ENCODE results near the gene USP46. TPM values are rescaled to one million over a fixed set of nuclear protein-coding genes. Genes with fewer than 3 reads are reported as not detected.
A peak's percentile ranks its signal among the peaks of the same experiment; 100 is the strongest.

USP46 gene
- total RNA-seq, 1 experiment from 2014 or later = 16.8 TPM

DNA sequence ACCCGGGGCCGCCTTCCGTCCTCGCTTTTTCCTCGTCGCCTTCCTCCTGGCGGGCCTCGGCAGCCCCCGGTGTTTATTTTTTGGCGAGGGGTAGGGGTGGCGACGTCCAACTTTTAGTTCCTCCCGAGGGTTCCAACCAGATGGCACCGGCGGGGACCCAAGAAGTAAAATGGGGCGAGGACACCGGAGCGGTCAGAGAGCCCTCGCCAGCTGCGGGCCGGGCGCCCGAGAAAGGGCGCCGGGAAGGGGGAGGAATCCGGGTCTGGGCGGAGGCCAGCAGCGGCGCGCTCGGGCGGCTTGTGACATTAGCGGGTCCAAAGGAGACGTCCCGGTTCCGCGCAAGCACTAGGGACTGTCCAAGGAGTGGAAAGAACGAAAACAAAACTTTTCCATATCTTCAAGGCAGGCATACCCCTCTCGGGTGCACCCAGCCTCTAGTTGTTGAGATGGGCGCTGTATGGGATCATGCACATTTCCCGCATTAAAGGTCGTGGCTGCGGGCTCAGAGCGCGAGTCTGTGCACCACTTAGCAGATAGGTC is 691 bp upstream of the USP46 start:
- no peaks in the 10 kb centered on the region for H3K9me3 Mint-ChIP-seq (ENCODE audit: unreplicated experiment)
- peak overlapping the region; percentile 77 for H3K4me3 Mint-ChIP-seq (ENCODE audit: unreplicated experiment)
- intact Hi-C loops (cut with micrococcal nuclease) = loop anchor here (1.0 to 10.0 kb wide), 2 partner anchors 53 to 175 kb away; no protein-coding TSS in a partner anchor
- peaks cover 21% of the 10 kb centered on the region for H3K36me3 Mint-ChIP-seq (ENCODE audit: insufficient read depth, unreplicated experiment)
- DNase-seq (ENCODE audit: unreplicated experiment) = peak; percentile 28
- H3K27ac Mint-ChIP-seq (ENCODE audit: low read depth, unreplicated experiment) = peak overlapping the region; percentile 26
- POLR2A ChIA-PET = interaction anchor here (0.6 to 6.0 kb wide), 8 partner anchors 17 to 248 kb away, joined by 3 to 61 read pairs (median 4); no protein-coding TSS in a partner anchor
- H3K4me1 Mint-ChIP-seq (ENCODE audit: insufficient read depth, unreplicated experiment) = peaks cover 34% of the 10 kb centered on the region
- no peaks in the 10 kb centered on the region for H3K27me3 Mint-ChIP-seq (ENCODE audit: insufficient read depth, unreplicated experiment)
- TSS peak; percentile 55 for BruUV-seq (replicated peaks)
- TF ChIP-seq, protein P1, sequence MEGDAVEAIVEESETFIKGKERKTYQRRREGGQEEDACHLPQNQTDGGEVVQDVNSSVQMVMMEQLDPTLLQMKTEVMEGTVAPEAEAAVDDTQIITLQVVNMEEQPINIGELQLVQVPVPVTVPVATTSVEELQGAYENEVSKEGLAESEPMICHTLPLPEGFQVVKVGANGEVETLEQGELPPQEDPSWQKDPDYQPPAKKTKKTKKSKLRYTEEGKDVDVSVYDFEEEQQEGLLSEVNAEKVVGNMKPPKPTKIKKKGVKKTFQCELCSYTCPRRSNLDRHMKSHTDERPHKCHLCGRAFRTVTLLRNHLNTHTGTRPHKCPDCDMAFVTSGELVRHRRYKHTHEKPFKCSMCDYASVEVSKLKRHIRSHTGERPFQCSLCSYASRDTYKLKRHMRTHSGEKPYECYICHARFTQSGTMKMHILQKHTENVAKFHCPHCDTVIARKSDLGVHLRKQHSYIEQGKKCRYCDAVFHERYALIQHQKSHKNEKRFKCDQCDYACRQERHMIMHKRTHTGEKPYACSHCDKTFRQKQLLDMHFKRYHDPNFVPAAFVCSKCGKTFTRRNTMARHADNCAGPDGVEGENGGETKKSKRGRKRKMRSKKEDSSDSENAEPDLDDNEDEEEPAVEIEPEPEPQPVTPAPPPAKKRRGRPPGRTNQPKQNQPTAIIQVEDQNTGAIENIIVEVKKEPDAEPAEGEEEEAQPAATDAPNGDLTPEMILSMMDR (IDR thresholded peaks at IDR 0.05; ENCODE audit: unreplicated experiment) = no peak
- CTCF ChIA-PET = interaction anchor here (0.6 to 3.6 kb wide), 2 partner anchors 16 to 26 kb away, joined by 3 to 24 read pairs; no protein-coding TSS in a partner anchor

DNA sequence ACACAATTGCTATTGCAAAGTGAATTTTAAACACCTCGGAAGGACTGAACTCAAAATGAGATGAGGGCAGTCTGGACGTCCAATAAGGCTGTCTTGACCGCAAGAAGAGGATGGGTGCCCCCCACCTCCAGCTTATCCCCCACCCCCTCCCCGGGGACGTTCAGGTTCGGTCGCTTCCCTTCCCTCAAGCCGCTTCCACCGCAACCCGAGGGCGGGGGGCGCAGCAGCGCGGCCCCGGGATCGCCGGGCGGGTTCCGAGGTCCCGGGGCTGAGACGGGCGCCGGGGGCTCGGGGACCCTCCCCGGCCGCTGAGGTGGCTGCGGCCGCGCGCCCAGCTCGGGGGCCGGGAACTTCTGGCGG is 480 bp downstream of the USP46 start:
- ChIA-PET CTCF (interaction anchor here (0.7 to 3.6 kb wide), 5 partner anchors 10 to 622 kb away, joined by 3 to 24 read pairs (median 11); no protein-coding TSS in a partner anchor), POLR2A (interaction anchor here (1.0 to 6.0 kb wide), 9 partner anchors 10 to 883 kb away, joined by 3 to 61 read pairs (median 6); no protein-coding TSS in a partner anchor)
- Mint-ChIP-seq H3K9me3 (ENCODE audit: unreplicated experiment) (no peaks in the 10 kb centered on the region), H3K36me3 (ENCODE audit: insufficient read depth, unreplicated experiment) (peaks cover 21% of the 10 kb centered on the region), H3K27me3 (ENCODE audit: insufficient read depth, unreplicated experiment) (no peaks in the 10 kb centered on the region), H3K4me3 (ENCODE audit: unreplicated experiment) (peak overlapping the region; percentile 77), H3K4me1 (ENCODE audit: insufficient read depth, unreplicated experiment) (peaks cover 34% of the 10 kb centered on the region), H3K27ac (ENCODE audit: low read depth, unreplicated experiment) (no peak overlapping the region)
- intact Hi-C loops (cut with micrococcal nuclease) = loop anchor here (10.0 kb wide), 1 partner anchor 176 kb away; no protein-coding TSS in a partner anchor
- DNase-seq (ENCODE audit: unreplicated experiment) = no peak
- TF ChIP-seq, protein P1 (IDR thresholded peaks at IDR 0.05; ENCODE audit: unreplicated experiment) = no peak
- TSS peak; percentile 15 for BruUV-seq (replicated peaks)

DNA sequence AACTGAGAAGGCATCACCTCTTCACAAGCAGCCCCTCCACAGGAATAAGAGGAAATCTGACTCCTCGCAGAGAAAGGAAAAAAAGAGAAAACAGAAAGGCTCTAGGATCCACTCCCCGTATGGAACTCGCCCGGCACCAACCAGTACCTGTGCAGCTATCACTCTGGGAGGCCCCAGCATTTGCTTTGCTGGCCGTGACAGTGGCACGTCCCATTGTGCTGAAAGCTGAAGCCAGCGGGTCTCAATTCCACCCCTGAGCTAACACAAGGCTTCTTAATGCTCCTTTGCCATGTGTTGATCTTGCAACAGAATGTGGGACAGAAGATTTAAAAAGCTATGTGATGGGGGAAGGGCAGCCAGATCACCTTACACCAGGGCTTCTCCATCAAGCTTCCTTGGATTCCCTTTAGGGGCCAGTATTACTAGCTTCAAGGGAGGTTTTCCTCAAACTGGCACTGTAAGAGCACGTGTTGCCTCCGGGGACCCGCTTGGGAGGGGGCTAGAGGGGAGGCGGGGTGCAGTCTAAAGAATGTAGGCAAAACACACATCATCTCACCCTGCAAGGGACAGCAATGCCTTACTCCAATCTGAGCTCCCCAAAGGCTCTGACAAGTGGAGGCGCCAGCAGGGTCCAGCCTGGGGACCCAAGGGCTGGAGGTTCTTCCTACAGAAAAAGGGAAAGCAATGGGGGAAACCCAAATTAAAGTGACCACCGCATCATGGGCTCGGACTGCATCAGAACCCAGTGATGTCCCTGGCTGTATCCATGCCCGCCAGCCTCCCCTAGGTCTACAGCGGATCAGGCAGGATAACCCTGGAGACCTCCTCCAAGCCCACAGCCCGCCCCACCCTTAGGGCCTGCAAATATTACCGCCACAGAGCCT is 1.2 kb downstream of the USP46 start:
- Mint-ChIP-seq H3K9me3 (ENCODE audit: unreplicated experiment) (no peaks in the 10 kb centered on the region), H3K4me3 (ENCODE audit: unreplicated experiment) (peak overlapping the region; percentile 77), H3K27me3 (ENCODE audit: insufficient read depth, unreplicated experiment) (no peaks in the 10 kb centered on the region), H3K4me1 (ENCODE audit: insufficient read depth, unreplicated experiment) (peaks cover 34% of the 10 kb centered on the region), H3K36me3 (ENCODE audit: insufficient read depth, unreplicated experiment) (peaks cover 21% of the 10 kb centered on the region), H3K27ac (ENCODE audit: low read depth, unreplicated experiment) (no peak overlapping the region)
- ChIA-PET POLR2A (interaction anchor here (0.7 to 6.0 kb wide), 8 partner anchors 9 to 884 kb away, joined by 3 to 61 read pairs (median 7); no protein-coding TSS in a partner anchor), CTCF (interaction anchor here (0.7 to 3.6 kb wide), 8 partner anchors 10 to 623 kb away, joined by 3 to 24 read pairs (median 3); no protein-coding TSS in a partner anchor)
- peak; percentile 30 for DNase-seq (ENCODE audit: unreplicated experiment)
- intact Hi-C loops (cut with micrococcal nuclease) = loop anchor here (10.0 kb wide), 1 partner anchor 177 kb away; no protein-coding TSS in a partner anchor
- TF ChIP-seq, protein P1 (IDR thresholded peaks at IDR 0.05; ENCODE audit: unreplicated experiment) = no peak
- no TSS peak for BruUV-seq (replicated peaks)

DNA sequence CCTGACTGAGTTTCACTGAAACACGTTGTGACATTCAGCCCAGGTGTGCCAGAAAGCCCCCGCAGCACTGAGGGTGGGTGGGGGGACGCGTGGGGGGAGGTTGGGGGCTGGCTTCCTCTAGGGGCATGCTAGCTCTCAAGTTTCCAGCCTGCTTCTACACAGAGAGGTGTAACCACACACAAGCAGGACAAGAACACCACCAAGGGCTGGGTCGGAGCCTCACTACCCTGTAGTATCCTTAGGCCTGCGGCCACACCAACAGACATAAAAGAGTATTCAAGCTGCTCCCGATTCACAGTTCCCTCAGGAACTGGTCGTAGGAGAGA is 1.8 kb downstream of the USP46 start:
- Mint-ChIP-seq H3K27me3 (ENCODE audit: insufficient read depth, unreplicated experiment) (no peaks in the 10 kb centered on the region), H3K4me3 (ENCODE audit: unreplicated experiment) (peak overlapping the region; percentile 77), H3K36me3 (ENCODE audit: insufficient read depth, unreplicated experiment) (peaks cover 21% of the 10 kb centered on the region), H3K9me3 (ENCODE audit: unreplicated experiment) (no peaks in the 10 kb centered on the region), H3K4me1 (ENCODE audit: insufficient read depth, unreplicated experiment) (peaks cover 34% of the 10 kb centered on the region), H3K27ac (ENCODE audit: low read depth, unreplicated experiment) (no peak overlapping the region)
- intact Hi-C loops (cut with micrococcal nuclease) = loop anchor here (10.0 kb wide), 1 partner anchor 178 kb away; no protein-coding TSS in a partner anchor
- ChIA-PET POLR2A (interaction anchor here (1.6 to 6.0 kb wide), 4 partner anchors 8 to 55 kb away, joined by 8 to 61 read pairs (median 19); no protein-coding TSS in a partner anchor), CTCF (interaction anchor here (0.7 to 3.6 kb wide), 6 partner anchors 9 to 204 kb away, joined by 3 to 24 read pairs (median 7); no protein-coding TSS in a partner anchor)
- DNase-seq (ENCODE audit: unreplicated experiment) = no peak
- TF ChIP-seq, protein P1 (IDR thresholded peaks at IDR 0.05; ENCODE audit: unreplicated experiment) = no peak
- no TSS peak for BruUV-seq (replicated peaks)

Data from MCF 10A (cell line).